LNCAP (cell line): ENCODE results near the gene KRT20.

Source experiments
- CTCF ChIP-seq: fragments of 450-650 bp; IDR thresholded peaks from 2 replicates; pipeline ENCODE4 v1.5.1; 2017; ENCODE audit warnings: mild to moderate bottlenecking

KRT20 gene

GRCh38 chr17:40848583-40849235 is 36.3 kb downstream of the KRT20 start:
- TF ChIP-seq CTCF, result no peak

- TF ChIP-seq CTCF, result no peak
These were observed 38.4 kb downstream of the KRT20 start for GRCh38 chr17:40846515-40847144.

DNA sequence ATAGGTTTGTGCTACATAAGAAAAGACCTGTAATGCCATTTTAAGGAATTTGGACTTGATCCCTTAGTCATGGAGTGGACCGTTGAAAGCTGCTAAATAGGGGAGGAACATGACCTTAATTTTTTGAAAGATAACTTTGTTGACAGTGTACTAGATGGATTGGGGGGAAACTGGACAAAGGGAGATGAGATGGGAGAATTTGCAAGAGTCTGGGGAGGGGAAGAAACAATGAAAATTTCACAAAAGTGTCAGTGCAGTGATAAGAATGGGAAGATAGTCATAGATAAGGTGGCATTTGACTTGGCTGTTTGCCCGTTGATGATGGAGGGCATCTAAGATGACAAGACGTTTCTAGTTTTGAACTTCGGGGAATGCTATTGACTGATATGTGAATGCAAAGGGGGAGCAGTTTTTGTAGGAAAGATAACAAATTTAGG is 40.4 kb downstream of the KRT20 start:
- TF ChIP-seq CTCF, result no peak

- TF ChIP-seq CTCF, result no peak
These were observed 41.8 kb downstream of the KRT20 start for GRCh38 chr17:40843242-40843641.

DNA sequence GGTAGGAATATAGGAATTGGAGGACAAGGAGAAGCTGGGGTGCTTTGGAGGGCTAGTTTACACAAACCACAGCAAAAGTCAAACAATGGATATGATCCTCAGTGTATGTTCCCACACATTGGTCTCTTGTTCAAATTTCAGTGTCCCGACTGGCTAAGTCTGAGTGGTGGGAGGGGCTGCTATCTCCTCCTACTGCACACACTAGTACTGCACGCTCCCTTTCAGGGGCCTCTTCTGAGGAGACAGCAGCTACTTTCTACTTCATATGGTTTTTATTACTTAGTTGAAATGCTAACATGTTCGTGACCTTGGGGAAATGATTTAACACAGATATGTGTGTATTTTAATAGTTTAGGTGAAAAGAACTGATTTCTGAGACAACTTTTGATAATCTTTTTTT is 43.8 kb downstream of the KRT20 start:
- no peak for TF ChIP-seq CTCF

- no peak for TF ChIP-seq CTCF
These were observed 45.8 kb downstream of the KRT20 start for GRCh38 chr17:40839194-40839593.

- no peak for TF ChIP-seq CTCF
These were observed 49.0 kb downstream of the KRT20 start for GRCh38 chr17:40836020-40836419.
